HL-60 (cell line): ENCODE measurements around the gene NTHL1.

Source experiments
- DNase-seq, 2 experiments: peaks; one replicate each; pipeline ENCODE4 v3.0.0-alpha.2; 2010 to 2020; ENCODE audit warnings: low read depth in 1 of 2, low spot score in 1 of 2
- H3K27ac ChIP-seq: fragments of 250-450 bp; sonication (Bioruptor Pico); replicated peaks from 2 replicates; pipeline ENCODE4 v1.5.1; 2020; ENCODE audit warnings: mild to moderate bottlenecking, moderate library complexity
- H3K27me3 ChIP-seq: fragments of 250-450 bp; sonication (Bioruptor Pico); 2 replicates; pipeline ENCODE4 v1.5.1; 2021; ENCODE audit warnings: mild to moderate bottlenecking, moderate library complexity; ENCODE audit not compliant: insufficient read depth, poor library complexity, severe bottlenecking
- H3K4me3 ChIP-seq: replicated peaks from 2 replicates; pipeline ENCODE4 v1.5.1; 2011; ENCODE audit warnings: mild to moderate bottlenecking, control low read depth, low read length; ENCODE audit not compliant: insufficient read depth
- GABPA ChIP-seq: IDR thresholded peaks from 2 replicates; pipeline ENCODE4 v1.6.1; 2012; ENCODE audit warnings: low read depth
- POLR2AphosphoS5 ChIP-seq: IDR thresholded peaks from 2 replicates; pipeline ENCODE4 v1.6.1; 2012; ENCODE audit warnings: low read depth
- SPI1 ChIP-seq: IDR thresholded peaks from 2 replicates; pipeline ENCODE4 v1.6.1; 2012; ENCODE audit warnings: low read depth, mild to moderate bottlenecking, borderline replicate concordance
- TF ChIP-seq, protein P1 (sequence below): IDR thresholded peaks from one replicate; pipeline ENCODE4 v1.5.1; 2011; ENCODE audit warnings: low read length, control low read depth, inconsistent platforms; ENCODE audit not compliant: insufficient read depth
- TF ChIP-seq, protein P2 (sequence below): IDR thresholded peaks from 2 replicates; pipeline ENCODE4 v1.6.1; 2012; ENCODE audit warnings: low read depth; ENCODE audit not compliant: insufficient replicate concordance

The NTHL1 gene

GRCh38 chr16:2082983-2083364, 35.3 kb upstream of the NTHL1 start:
- no peak overlapping the region for H3K27ac ChIP-seq
- no peak for TF ChIP-seq SPI1
- no peak for TF ChIP-seq GABPA
- TF ChIP-seq POLR2AphosphoS5 = no peak
- TF ChIP-seq, protein P1, sequence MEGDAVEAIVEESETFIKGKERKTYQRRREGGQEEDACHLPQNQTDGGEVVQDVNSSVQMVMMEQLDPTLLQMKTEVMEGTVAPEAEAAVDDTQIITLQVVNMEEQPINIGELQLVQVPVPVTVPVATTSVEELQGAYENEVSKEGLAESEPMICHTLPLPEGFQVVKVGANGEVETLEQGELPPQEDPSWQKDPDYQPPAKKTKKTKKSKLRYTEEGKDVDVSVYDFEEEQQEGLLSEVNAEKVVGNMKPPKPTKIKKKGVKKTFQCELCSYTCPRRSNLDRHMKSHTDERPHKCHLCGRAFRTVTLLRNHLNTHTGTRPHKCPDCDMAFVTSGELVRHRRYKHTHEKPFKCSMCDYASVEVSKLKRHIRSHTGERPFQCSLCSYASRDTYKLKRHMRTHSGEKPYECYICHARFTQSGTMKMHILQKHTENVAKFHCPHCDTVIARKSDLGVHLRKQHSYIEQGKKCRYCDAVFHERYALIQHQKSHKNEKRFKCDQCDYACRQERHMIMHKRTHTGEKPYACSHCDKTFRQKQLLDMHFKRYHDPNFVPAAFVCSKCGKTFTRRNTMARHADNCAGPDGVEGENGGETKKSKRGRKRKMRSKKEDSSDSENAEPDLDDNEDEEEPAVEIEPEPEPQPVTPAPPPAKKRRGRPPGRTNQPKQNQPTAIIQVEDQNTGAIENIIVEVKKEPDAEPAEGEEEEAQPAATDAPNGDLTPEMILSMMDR = no peak
- TF ChIP-seq, protein P2, sequence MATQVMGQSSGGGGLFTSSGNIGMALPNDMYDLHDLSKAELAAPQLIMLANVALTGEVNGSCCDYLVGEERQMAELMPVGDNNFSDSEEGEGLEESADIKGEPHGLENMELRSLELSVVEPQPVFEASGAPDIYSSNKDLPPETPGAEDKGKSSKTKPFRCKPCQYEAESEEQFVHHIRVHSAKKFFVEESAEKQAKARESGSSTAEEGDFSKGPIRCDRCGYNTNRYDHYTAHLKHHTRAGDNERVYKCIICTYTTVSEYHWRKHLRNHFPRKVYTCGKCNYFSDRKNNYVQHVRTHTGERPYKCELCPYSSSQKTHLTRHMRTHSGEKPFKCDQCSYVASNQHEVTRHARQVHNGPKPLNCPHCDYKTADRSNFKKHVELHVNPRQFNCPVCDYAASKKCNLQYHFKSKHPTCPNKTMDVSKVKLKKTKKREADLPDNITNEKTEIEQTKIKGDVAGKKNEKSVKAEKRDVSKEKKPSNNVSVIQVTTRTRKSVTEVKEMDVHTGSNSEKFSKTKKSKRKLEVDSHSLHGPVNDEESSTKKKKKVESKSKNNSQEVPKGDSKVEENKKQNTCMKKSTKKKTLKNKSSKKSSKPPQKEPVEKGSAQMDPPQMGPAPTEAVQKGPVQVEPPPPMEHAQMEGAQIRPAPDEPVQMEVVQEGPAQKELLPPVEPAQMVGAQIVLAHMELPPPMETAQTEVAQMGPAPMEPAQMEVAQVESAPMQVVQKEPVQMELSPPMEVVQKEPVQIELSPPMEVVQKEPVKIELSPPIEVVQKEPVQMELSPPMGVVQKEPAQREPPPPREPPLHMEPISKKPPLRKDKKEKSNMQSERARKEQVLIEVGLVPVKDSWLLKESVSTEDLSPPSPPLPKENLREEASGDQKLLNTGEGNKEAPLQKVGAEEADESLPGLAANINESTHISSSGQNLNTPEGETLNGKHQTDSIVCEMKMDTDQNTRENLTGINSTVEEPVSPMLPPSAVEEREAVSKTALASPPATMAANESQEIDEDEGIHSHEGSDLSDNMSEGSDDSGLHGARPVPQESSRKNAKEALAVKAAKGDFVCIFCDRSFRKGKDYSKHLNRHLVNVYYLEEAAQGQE = no peak
- no peaks in the 10 kb centered on the region for H3K27me3 ChIP-seq
- H3K4me3 ChIP-seq = no peak overlapping the region
- no peak for DNase-seq

GRCh38 chr16:2082171-2082982, 34.7 kb upstream of the NTHL1 start:
- no peak for TF ChIP-seq GABPA
- TF ChIP-seq, protein P2 = no peak
- TF ChIP-seq, protein P1 = no peak
- no peak for TF ChIP-seq SPI1
- TF ChIP-seq POLR2AphosphoS5 = no peak
- DNase-seq = no peak
- Histone ChIP-seq H3K27ac (no peak overlapping the region), H3K4me3 (no peak overlapping the region), H3K27me3 (no peaks in the 10 kb centered on the region)

DNA sequence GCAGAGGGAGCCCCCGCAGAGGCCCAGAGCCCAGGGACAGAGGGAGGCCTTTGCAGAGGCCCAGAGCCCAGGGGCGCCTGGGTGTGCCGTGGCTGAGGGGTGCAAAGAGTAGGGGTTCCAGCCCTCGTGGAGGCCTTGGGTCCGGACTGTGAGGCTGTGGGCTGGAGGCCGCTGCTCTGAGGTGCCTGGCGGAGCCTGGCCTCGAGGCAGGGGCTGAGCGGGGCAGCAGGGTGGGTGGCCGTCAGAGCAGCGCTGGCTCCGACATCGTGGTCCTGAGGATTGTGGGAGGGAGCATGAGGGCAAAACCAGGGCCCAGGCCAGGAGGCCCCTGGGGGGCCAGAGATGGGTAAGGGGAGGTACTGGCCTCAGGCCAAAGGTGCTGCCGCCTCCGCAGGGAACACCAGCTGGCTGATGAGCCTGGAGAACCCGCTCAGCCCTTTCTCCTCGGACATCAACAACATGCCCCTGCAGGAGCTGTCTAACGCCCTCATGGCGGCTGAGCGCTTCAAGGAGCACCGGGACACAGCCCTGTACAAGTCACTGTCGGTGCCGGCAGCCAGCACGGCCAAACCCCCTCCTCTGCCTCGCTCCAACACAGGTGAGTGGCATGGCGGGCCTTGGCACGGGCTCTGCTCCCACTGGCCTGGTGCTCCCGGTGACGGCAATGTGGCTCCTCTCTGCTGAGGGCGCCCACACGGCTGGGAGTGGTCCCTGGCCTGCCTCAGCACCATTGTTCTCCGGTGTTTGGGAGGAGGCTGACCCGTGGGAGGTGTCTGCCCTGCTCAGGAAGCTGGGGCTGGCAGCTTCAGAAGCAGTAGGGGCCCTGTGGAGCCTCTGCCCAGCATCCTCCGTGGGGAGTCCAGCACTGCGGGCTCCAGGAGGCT, 33.8 kb upstream of the NTHL1 start:
- Histone ChIP-seq H3K27me3 (no peaks in the 10 kb centered on the region), H3K4me3 (no peak overlapping the region), H3K27ac (no peak overlapping the region)
- DNase-seq = no peak
- TF ChIP-seq POLR2AphosphoS5 (no peak), GABPA (no peak), SPI1 (no peak)
- TF ChIP-seq, protein P1 = no peak
- TF ChIP-seq, protein P2 = no peak
